GM19043 (cell line): ENCODE measurements around the gene NRK.
"Not testable (repeated sequence)": the region's sequence is repeated elsewhere in the genome, so short reads cannot be mapped to it uniquely, and the experiment has no call there.

ENCODE experiments used
- ATAC-seq: cut with Tn5 transposase; IDR thresholded peaks from one replicate; pipeline ENCODE4 v1.9.1; 2021; ENCODE audit warnings: low read depth; ENCODE audit not compliant: unreplicated experiment

NRK gene

GRCh38 chrX:105822138-105823091 is at the start of gene NRK:
NRK (plus strand) TSS chrX:105822539; CDS start chrX:105822846, 307 bp downstream.
- no peak for ATAC-seq

- ATAC-seq, result no peak
These were observed 48.5 kb upstream of the NRK start for GRCh38 chrX:105773801-105774200.

- ATAC-seq, result no peak
These were observed 46.7 kb upstream of the NRK start for GRCh38 chrX:105775679-105776078.

GRCh38 chrX:105781804-105782203 is 40.5 kb upstream of the NRK start:
- ATAC-seq, result no peak

GRCh38 chrX:105796877-105797276 is 25.5 kb upstream of the NRK start:
- ATAC-seq, result not testable (repeated sequence)

GRCh38 chrX:105803891-105804290 is 18.4 kb upstream of the NRK start:
- ATAC-seq, result no peak

GRCh38 chrX:105805655-105806054 is 16.7 kb upstream of the NRK start:
- ATAC-seq, result not testable (repeated sequence)

GRCh38 chrX:105816517-105816916 is 5.8 kb upstream of the NRK start:
- ATAC-seq, result no peak

- no peak for ATAC-seq
These were observed 2.1 kb upstream of the NRK start for GRCh38 chrX:105820247-105820646.

- ATAC-seq, result no peak
These were observed 743 bp upstream of the NRK start for GRCh38 chrX:105821471-105822121.

- no peak for ATAC-seq
These were observed 735 bp downstream of the NRK start for GRCh38 chrX:105823092-105823455.

GRCh38 chrX:105829011-105829410 is 6.7 kb downstream of the NRK start:
- ATAC-seq, result no peak

- ATAC-seq, result no peak
These were observed 14.9 kb downstream of the NRK start for GRCh38 chrX:105837232-105837631.

GRCh38 chrX:105845631-105846030 is 23.3 kb downstream of the NRK start:
- no peak for ATAC-seq

GRCh38 chrX:105850100-105850499 is 27.8 kb downstream of the NRK start:
- ATAC-seq, result not testable (repeated sequence)

GRCh38 chrX:105865709-105866108 is 43.4 kb downstream of the NRK start:
- no peak for ATAC-seq

GRCh38 chrX:105869701-105870100 is 47.4 kb downstream of the NRK start:
- no peak for ATAC-seq

GRCh38 chrX:105870445-105870844 is 48.1 kb downstream of the NRK start:
- ATAC-seq, result no peak

GRCh38 chrX:105872941-105873340 is 50.6 kb downstream of the NRK start:
- ATAC-seq, result no peak

GRCh38 chrX:105874790-105875189 is 52.5 kb downstream of the NRK start:
- no peak for ATAC-seq

- ATAC-seq, result no peak
These were observed 54.3 kb downstream of the NRK start for GRCh38 chrX:105876658-105877057.

- ATAC-seq, result no peak
These were observed 58.2 kb downstream of the NRK start for GRCh38 chrX:105880491-105880890.
